Gastroesophageal sphincter (tissue), 3 donors: ENCODE data around the gene ABHD10.

Source experiments
- CTCF ChIP-seq, 4 experiments: fragments of 200-600 bp in 2 of 4; fragments of 450-650 bp in 2 of 4; sonication (generic) in 1 of 4; IDR thresholded peaks; one replicate each; pipeline ENCODE4 v1.5.1; 2017 to 2019; ENCODE audit warnings: antibody characterized with exemption in 4 of 4, mild to moderate bottlenecking in 2 of 4, moderate library complexity in 2 of 4
- EP300 ChIP-seq: sonication (generic); formaldehyde crosslinking; IDR thresholded peaks from one replicate; pipeline ENCODE4 v1.6.1; 2017; ENCODE audit warnings: antibody characterized with exemption, mild to moderate bottlenecking
- POLR2A ChIP-seq, 2 donors: fragments of 450-650 bp; IDR thresholded peaks; one replicate each; pipeline ENCODE4 v1.6.1; 2017; ENCODE audit warnings: antibody characterized with exemption in 2 of 2, mild to moderate bottlenecking in 2 of 2, moderate library complexity in 1 of 2
- POLR2AphosphoS5 ChIP-seq: sonication (generic); formaldehyde crosslinking; IDR thresholded peaks from one replicate; pipeline ENCODE4 v1.6.1; 2017; ENCODE audit warnings: antibody characterized with exemption

DNA sequence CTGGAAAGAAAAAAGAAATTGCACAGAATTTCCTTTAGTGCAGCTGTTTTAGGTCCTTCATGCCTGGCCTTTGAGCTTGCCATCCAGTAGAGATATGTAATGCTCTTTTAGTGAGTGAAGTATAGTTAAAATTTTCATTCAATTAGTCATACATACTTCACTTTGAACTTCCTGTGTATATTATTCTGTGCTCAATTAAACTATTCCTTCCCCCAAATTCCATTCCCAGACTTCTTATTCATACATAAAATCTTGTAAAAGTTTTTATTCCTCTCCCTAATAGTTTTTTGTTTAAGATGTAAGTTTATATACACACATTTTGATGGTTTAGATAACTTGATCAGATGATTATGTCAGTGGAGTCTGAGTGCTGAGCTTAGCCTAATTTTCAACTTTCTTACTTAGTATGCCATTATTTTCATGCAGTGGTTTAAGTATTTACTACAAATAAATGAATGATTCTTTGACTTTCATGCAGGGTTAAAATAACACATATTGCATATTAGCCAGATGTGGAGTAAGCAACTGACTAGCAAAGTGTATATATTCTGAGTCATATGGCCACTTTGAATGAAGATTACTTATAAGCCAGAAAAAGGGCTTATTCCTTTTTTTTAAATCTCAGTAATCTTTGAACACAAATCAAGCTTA lies 42.5 kb upstream of the ABHD10 start:
- TF ChIP-seq CTCF (IDR thresholded peaks at IDR 0.05) (no peak), POLR2A (IDR thresholded peaks at IDR 0.05) (no peak), EP300 (no peak), POLR2AphosphoS5 (no peak)
